H1 (cell line): ENCODE data around the gene PARD3. TPM values are rescaled to one million over a fixed set of nuclear protein-coding genes. Genes with fewer than 3 reads are reported as not detected.

ENCODE experiments used
- CHD7 ChIP-seq: fragments of 300-600 bp; sonication (generic); IDR thresholded peaks from 2 replicates; pipeline ENCODE4 v1.7.1; 2012; ENCODE audit warnings: low read length, moderate library complexity, mild to moderate bottlenecking, inconsistent platforms; ENCODE audit not compliant: insufficient replicate concordance
- CREB1 ChIP-seq: IDR thresholded peaks from 2 replicates; pipeline ENCODE4 v1.6.1; 2012; ENCODE audit warnings: inconsistent platforms
- RAD21 ChIP-seq, 2 experiments: IDR thresholded peaks in 1 of 2; conservative IDR thresholded peaks in 1 of 2; 2 replicates each; pipeline ENCODE4 v1.6.1; 2011; ENCODE audit warnings: low read depth in 2 of 2, low read length in 2 of 2, improper control_type of control experiment in 1 of 2, inconsistent platforms in 1 of 2, mild to moderate bottlenecking in 1 of 2, moderate library complexity in 1 of 2
- RXRA ChIP-seq: IDR thresholded peaks from 2 replicates; pipeline ENCODE4 v1.6.1; 2011; ENCODE audit warnings: low read depth, mild to moderate bottlenecking, low read length, moderate library complexity; ENCODE audit not compliant: insufficient read depth
- SAP30 ChIP-seq: fragments of 300-600 bp; sonication (generic); IDR thresholded peaks from 2 replicates; pipeline ENCODE4 v1.7.1; 2012; ENCODE audit warnings: low read length, moderate library complexity, mild to moderate bottlenecking, inconsistent platforms; ENCODE audit not compliant: insufficient read depth, insufficient replicate concordance
- TEAD4 ChIP-seq: IDR thresholded peaks from 2 replicates; pipeline ENCODE4 v1.6.1; 2012; ENCODE audit warnings: low read depth, low read length, inconsistent platforms, mixed read lengths
- polyA plus RNA-seq, 7 experiments: library from polyadenylated mRNA; depleted of rRNA in 3 of 7; stranded (reverse) in 5 of 7; unstranded in 2 of 7; fragments of >200 nt in 5 of 7; fragments of 200-250 nt in 2 of 7; gene quantifications; 1 replicate in 5 of 7; 2 replicates in 1 of 7; 4 replicates in 1 of 7; pipeline versions ENCODE4 v1.2.1 to v1.2.3, GENCODE V29; 2011 to 2013; ENCODE audit warnings: missing spikeins in 2 of 7, mixed read lengths in 2 of 7
- total RNA-seq: library from RNA; stranded (reverse); fragmentation: NEBNext Ultra II Directional; extraction: Animal tissue kit (Norgen Biotek cat#: 25700); gene quantifications from 2 replicates; pipeline ENCODE4 v1.2.1, GENCODE V29; 2021

PARD3 gene
- total and polyA plus RNA-seq, 2 of the 8 experiments (the other 6 are each of a cell fraction or from before 2014, with no cell fraction given), result 19.7 to 49.1 TPM

GRCh38 chr10:34689053-34689452, 126.0 kb downstream of the PARD3 start (continued):
- no peak for TF ChIP-seq CHD7
- no peak for TF ChIP-seq TEAD4
- TF ChIP-seq RAD21 (IDR thresholded peaks at IDR 0.05 in 1 of 2, conservative IDR thresholded peaks at IDR 0.05 in 1 of 2; ENCODE audit: low read depth in 2 of 2, low read length in 2 of 2), result no peak
- no peak for TF ChIP-seq RXRA
- TF ChIP-seq CREB1, result no peak
- TF ChIP-seq SAP30, result no peak
